Activated naive CD4-positive, alpha-beta T cell treated with anti-CD3 and anti-CD28 coated beads, Interleukin-2, amount 50 U/mL, for 16 hours (primary cell): Measurements from ENCODE around the gene HOMER1.

ENCODE experiments used
- DNase-seq: peaks from one replicate; pipeline ENCODE4 v3.0.0-alpha.2; 2020

Gene HOMER1, protein sequence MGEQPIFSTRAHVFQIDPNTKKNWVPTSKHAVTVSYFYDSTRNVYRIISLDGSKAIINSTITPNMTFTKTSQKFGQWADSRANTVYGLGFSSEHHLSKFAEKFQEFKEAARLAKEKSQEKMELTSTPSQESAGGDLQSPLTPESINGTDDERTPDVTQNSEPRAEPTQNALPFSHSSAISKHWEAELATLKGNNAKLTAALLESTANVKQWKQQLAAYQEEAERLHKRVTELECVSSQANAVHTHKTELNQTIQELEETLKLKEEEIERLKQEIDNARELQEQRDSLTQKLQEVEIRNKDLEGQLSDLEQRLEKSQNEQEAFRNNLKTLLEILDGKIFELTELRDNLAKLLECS

DNA sequence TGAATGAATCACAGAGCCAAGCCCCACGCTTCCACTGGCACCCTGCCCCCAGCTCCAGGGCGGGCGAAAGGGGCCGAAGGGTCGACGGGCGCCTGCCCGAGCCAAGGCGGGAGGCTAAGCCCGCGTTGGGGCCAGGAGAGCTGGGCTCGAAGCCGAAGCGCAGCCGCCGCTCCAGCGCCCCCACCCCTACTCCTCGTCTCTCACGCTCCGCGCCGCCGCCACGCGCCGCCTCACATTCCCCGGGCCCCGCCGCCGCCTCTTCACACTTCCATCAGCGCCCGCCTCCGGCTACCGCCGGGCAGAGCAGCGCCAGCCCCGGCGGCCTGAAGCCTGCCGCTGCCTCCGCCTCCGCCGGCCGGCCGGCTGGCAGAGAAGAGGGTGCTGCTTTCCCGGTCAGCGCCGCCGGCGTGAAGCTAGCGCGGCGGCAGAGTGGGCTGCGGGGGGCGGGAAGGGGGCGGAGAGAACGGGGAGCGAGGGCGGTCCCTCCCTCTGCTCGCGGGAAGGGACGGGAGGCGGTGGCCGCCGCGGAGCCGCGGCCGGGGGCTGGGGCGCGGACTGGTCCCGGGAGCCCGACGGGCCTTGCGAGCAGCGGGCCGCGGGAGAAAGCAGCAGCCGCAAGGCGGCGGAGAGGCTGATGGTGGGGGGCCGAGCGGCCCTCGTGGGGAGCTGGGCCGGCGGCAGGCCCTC is at the start of gene HOMER1:
Gene HOMER1 (minus strand): TSS at position 431 of the 687 bp plus-strand sequence. CDS start 1,360 bp downstream, outside the sequence.
- DNase-seq: peak; percentile 80

DNA sequence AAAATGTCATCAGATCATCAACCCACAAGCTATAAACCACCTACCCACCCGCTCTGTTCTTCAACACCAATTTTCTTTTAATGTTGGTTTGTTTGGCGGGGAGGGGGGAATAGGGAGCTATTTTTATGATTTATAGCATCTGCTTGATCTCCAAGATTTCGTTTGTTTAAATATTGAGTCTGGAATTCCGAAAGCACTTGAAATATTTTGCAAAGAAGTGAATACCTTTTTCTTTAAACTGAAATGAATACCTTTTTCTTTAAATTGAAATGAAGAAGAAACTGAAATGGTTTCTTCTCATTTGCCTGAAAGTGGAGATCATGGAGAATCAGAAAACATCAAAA is 49.3 kb upstream of the HOMER1 start:
- DNase-seq: no peak

- DNase-seq: no peak
Observed at GRCh38 chr5:79562351-79563246, 48.7 kb upstream of the HOMER1 start.

DNA sequence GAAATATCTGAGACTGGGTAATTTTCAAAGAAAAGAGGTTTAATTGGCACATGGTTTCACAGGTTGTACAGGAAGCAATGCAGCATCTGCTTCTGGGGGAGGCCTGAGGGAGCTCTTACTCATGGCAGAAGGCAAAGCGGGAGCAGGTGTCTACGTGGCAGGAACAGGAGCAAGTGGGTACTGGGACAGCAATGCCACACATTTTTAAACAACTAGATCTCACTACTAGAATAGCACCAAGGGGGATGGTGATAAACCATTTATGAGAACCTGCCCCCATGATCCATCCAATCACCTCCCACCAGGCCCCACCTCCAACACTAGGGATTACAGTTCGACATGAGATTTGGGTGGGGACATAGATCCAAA is 47.6 kb upstream of the HOMER1 start:
- DNase-seq: peak; percentile 32

GRCh38 chr5:79560771-79561524 is 47.0 kb upstream of the HOMER1 start:
- DNase-seq: peak; percentile 27

DNA sequence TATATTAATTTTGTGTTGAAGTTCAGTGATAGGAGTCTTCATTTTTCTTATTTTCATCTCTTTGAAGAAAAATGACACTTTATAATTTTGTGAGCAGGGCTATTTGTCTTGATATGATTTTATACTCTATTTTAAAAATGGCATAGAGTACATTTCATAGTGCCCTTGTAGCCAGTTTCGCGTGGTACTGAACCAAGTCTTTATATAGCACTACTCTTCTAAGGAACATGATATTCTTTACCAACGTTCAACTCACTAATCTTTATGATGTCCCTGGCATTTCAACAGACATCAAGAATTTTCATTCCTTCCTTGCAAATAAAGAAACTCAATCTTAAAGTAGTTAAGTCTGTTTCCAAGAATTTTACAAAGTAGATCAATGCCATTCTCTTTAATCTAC is 41.5 kb upstream of the HOMER1 start:
- DNase-seq: no peak

DNA sequence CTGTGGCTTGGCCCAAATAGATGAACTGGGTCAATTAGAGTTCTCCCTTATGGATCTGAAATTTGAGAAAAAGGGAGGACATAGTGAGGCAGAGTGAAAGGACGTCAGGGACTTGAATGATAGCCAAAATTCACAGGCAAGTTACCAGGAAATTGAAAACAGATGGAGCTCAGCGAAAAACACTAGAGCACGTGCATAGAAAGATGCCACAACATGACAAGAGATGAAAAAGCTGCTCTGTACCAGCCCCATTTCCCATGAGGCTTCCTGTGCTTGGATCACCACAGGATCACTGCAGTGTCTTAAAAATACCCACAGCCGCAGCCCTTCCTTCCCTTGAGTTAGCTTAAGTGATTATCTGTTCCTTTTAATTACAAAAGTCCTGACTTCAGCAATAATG is 39.0 kb upstream of the HOMER1 start:
- DNase-seq: no peak

- DNase-seq: no peak
Observed at GRCh38 chr5:79547982-79548381, 34.0 kb upstream of the HOMER1 start.

DNA sequence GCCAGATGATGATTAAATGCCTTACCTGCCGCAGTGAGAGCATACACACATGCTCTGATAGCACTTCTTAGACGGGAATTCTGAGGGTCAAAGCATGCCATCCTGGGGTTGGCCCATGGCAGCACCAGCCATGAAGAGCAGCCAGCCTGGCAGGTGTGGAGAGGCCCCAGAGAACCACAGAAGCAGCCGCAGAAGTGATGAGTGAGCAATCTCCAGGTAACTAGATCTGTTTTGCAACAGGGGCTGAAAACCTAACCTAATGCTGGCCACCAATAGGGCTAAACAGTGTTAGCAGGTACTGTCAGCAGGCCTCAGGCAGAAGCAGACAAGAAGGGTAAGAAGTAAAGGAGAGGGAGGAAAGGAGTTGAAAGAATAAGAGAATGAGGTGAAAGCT is 33.5 kb upstream of the HOMER1 start:
- no peak for DNase-seq

- no peak for DNase-seq
Observed at GRCh38 chr5:79546782-79547428, 33.0 kb upstream of the HOMER1 start.

DNA sequence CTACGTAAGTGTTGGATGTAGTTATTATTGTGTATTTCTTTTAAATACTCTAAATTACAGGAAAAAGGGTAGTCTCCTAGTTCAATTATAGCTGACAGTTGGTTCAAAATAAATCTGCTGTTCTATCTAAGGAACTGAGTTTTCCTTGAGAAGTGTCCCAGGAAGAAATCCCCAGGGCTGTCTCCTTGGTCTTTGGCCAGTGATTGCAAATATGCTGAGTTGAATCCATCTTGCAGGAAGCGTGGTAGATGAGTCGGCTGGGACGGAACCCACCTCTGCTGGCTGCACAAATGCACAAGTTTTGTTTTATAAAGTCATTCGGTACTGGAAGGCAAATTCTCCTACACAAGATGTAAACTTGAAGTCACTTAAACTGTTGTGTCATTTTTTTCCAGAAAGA is 30.2 kb upstream of the HOMER1 start:
- DNase-seq: no peak

GRCh38 chr5:79540939-79541338 is 27.0 kb upstream of the HOMER1 start:
- no peak for DNase-seq

DNA sequence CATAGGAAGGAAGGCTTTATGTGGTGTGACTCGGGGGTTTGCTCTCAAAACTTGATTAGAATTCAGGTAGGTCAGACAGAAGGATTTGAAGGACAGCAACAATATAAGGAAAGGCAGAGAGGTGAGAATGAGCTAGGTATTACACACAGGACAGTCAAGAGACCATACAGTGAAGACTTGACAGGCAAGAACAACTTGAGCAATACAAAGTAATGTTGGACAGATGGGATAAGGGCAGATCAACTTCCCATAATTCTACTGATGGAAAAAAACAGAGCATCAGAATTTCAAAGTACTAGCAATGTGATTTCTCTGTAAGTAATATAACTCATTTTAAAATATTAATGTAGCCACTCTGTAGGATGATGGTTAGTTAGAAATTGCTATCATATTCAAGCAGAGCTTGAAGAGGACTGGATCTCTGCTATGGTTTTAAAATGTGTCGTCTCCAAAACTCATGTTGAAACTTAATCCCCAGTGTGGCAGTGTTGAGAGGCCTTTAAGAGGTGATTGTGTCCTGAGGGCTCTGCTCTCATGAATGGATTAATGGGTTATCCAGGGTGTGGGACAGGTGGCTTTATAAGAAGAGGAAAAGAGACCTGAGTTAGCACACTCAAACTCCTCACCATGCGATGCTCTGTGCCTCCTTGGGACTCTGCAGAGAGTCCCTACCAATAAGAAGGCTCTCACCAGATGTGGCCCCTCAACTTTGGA is 22.4 kb upstream of the HOMER1 start:
- no peak for DNase-seq

GRCh38 chr5:79535477-79536192 is 21.7 kb upstream of the HOMER1 start:
- DNase-seq: no peak

DNA sequence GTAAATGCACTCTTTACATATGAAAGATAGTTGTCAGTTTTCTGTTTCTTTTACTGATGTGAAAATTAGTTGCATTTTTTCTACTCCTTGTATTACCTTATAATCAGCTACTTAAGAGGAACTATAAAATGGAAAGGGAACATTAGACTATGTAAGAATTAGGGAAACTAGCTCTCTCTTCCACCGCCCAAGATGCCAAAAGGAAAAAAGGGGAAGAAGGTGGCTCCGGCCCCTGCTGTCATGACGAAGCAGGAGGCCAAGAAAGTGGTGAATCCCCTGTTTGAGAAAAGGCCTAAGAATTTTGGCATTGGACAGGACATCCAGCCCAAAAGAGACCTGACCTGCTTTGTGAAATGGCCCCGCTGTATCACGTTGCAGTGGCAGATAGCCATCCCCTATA is 15.2 kb upstream of the HOMER1 start:
- no peak for DNase-seq

GRCh38 chr5:79527431-79527830 is 13.5 kb upstream of the HOMER1 start:
- no peak for DNase-seq

DNA sequence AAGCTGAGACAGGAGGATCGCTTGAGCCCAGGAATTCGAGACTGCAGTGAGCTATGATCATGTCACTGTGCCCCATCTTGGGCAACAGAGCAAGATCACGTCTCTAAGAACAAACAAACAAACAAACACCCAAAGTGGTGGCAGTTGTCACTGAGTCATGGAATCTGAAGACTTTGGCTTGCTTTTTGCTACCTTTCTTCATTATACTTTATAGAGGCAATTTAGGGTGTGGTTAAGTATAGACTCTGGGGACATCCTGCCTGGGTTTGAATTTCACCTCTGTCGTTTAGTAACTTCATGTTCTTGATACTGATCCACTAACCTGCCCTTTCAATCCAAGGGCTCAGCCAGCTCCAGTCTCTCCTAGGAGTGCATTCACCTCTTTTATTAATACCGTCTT is 13.0 kb upstream of the HOMER1 start:
- DNase-seq: no peak

DNA sequence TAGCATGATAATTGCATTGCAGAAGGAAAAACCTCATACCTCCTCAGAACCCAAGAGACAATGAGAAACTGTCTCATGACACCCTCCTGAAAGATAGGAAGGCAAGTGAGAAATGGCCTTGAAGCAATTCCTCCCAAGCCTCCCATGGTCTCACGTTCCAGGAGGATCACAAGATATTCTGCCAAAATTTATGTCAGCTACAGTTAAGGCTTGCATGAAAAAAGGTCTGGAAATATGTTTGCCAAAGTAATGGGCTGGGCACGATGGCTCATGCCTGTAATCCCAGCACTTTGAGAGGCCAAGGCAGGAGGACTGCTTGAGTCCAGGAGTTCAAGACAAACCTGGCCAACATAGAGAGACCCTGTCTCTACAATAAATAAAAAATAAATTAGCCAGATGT is 12.6 kb upstream of the HOMER1 start:
- DNase-seq: no peak

DNA sequence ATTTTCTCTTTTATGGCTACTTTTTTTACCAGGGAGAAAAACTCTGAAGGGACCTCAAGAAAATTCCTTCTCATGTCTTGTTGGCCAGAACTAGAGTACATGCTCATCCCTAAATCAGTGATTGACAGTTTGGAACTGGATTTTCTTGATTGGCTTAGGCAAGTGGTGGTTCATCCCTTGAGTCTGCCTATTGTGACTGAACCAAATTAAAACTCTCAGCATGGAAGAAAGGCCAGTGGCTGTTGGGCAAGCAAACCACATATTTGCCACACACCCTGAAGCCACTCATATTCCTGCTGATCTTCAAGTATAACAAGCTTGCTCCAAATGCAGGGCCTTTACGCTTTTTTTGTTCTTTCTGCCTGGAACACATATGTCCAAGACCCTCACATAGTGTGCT is 7.2 kb upstream of the HOMER1 start:
- DNase-seq: no peak

- no peak for DNase-seq
Observed at GRCh38 chr5:79518718-79519117, 4.8 kb upstream of the HOMER1 start.

- no peak for DNase-seq
Observed at GRCh38 chr5:79517601-79518000, 3.7 kb upstream of the HOMER1 start.
